Effector memory CD4-positive, alpha-beta T cell (primary cell): ENCODE measurements around the gene SLC13A5.

Experiments used
- DNase-seq, 3 donors: peaks; one replicate each; pipeline ENCODE4 v3.0.0-alpha.2; 2020
- H3K27ac ChIP-seq: 2 replicates; pipeline ENCODE4 v1.7.0; 2013; ENCODE audit warnings: mild to moderate bottlenecking, low read length, moderate library complexity; ENCODE audit not compliant: insufficient read depth, poor library complexity, severe bottlenecking
- H3K27me3 ChIP-seq: replicated peaks from 2 replicates; pipeline ENCODE4 v1.7.0; 2013; ENCODE audit warnings: mild to moderate bottlenecking, low read length; ENCODE audit not compliant: insufficient read depth, control insufficient read depth, poor library complexity, severe bottlenecking
- H3K36me3 ChIP-seq: 2 replicates; pipeline ENCODE4 v1.7.0; 2013; ENCODE audit warnings: mild to moderate bottlenecking, low read length, moderate library complexity; ENCODE audit not compliant: control insufficient read depth, insufficient read depth
- H3K4me1 ChIP-seq: 2 replicates; pipeline ENCODE4 v1.7.0; 2013; ENCODE audit warnings: low read length, mild to moderate bottlenecking; ENCODE audit not compliant: control insufficient read depth, insufficient read depth, poor library complexity, severe bottlenecking
- H3K4me3 ChIP-seq: 2 replicates; pipeline ENCODE4 v1.7.0; 2013; ENCODE audit warnings: low read length, low read depth, mild to moderate bottlenecking; ENCODE audit not compliant: insufficient read depth, poor library complexity, severe bottlenecking
- H3K9me3 ChIP-seq: 2 replicates; pipeline ENCODE4 v1.7.0; 2013; ENCODE audit warnings: mild to moderate bottlenecking, low read length, moderate library complexity; ENCODE audit not compliant: control insufficient read depth

SLC13A5 gene

DNA sequence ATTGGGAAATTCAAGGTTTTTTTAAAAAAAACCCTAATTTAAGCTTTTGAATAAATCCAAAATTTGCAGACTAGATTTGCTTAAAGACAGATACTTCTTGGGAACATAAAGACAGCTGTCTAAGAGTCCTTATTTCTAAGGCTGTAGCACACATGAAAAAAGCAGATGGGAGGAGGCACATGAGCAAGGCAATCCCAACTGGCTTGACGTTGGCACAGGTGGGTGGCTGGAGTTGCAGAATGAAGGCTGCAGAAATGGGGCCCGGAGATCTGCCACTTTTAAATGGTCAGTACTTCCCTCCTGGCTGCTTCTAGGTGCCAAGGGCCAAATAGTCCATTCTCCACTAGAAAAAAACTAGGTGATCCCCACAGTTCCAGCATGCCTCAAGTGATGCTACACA is 77.1 kb downstream of the SLC13A5 start:
- no peaks in the 10 kb centered on the region for H3K9me3 ChIP-seq
- no peak overlapping the region for H3K27ac ChIP-seq
- no peak overlapping the region for H3K4me3 ChIP-seq
- no peaks in the 10 kb centered on the region for H3K27me3 ChIP-seq
- peaks cover 20% of the 10 kb centered on the region for H3K4me1 ChIP-seq
- peaks cover 17% of the 10 kb centered on the region for H3K36me3 ChIP-seq
- DNase-seq, result no peak
